Measurements from ENCODE around the gene IFT22. TPM values are rescaled to one million over a fixed set of nuclear protein-coding genes. Genes with fewer than 3 reads are reported as not detected.

The IFT22 gene
- polyA plus RNA-seq, 1 of the 3 experiments (the other 2 are of a cell fraction): 66.7 TPM

DNA sequence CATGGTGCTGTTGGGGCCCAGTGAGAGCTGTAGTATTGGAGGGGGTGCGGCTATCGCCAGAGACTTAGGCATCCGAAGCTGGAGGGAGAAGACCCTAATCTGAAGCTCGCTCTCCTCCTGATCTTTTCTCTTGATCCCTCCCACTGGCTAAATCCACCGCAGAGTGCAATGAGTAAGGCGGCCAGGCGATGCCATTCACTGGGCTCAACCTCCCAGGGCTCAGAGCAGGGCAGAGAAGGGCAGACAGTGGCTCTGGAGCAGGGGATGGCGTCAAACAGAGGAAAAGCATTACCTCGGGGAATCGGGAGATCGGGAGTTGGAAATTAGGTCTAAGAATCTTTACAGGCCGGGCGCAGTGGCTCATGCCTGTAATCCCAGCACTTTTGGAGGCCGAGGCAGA lies 18.8 kb upstream of the IFT22 start:
- Histone ChIP-seq H3F3A (replicated peaks; ENCODE audit: insufficient read depth) (no peaks in the 10 kb centered on the region), H4K20me1 (ENCODE audit: insufficient read depth) (no peaks in the 10 kb centered on the region), H3K9ac (no peak overlapping the region), H3K4me1 (ENCODE audit: control insufficient read depth in 1 of 2, insufficient read depth in 2 of 2, low read depth in 1 of 2, low read length in 1 of 2) (no peaks in the 10 kb centered on the region), H3K79me2 (ENCODE audit: insufficient read depth) (no peaks in the 10 kb centered on the region), H2AFZ (ENCODE audit: low read depth) (no peak overlapping the region), H3K4me2 (no peak overlapping the region), H3K9me2 (no peaks in the 10 kb centered on the region), H3K9me3 (no peaks in the 10 kb centered on the region), H3K36me3 (replicated peaks in 1 of 2; ENCODE audit: control insufficient read depth in 1 of 2, insufficient read depth in 2 of 2, low read length in 1 of 2) (no peaks in the 10 kb centered on the region), H3K4me3 (ENCODE audit: low read depth in 2 of 2, low read length in 1 of 2) (no peak overlapping the region), H3K27me3 (ENCODE audit: insufficient read depth) (peaks cover 14% of the 10 kb centered on the region; the same call in 1 of the 2 replicates), H3K27ac (ENCODE audit: low read depth in 2 of 2, low read length in 1 of 2) (no peak overlapping the region)
- no peak for DNase-seq
- WGBS (ENCODE audit: low lambda C conversion rate): 78% methylated on average over 14 of the region's 14 CpGs
- ChIA-PET POLR2A (no interaction called here), CTCF (interaction anchor here (1.0 to 4.4 kb wide), 6 partner anchors 11 to 168 kb away, joined by 3 to 22 read pairs (median 4); partner anchors contain the start of genes COL26A1 and IFT22)
- no peak for TF ChIP-seq FOXM1 (IDR thresholded peaks at IDR 0.05; ENCODE audit: low read depth)

- Histone ChIP-seq H2AFZ (ENCODE audit: low read depth) (no peak overlapping the region), H3K4me1 (ENCODE audit: control insufficient read depth in 1 of 2, insufficient read depth in 2 of 2, low read depth in 1 of 2, low read length in 1 of 2) (peaks cover 0 to 3% of the 10 kb centered on the region in 2 experiments; a peak in 1 of 4 replicates), H3K27ac (ENCODE audit: low read depth in 2 of 2, low read length in 1 of 2) (no peak overlapping the region), H3K4me3 (ENCODE audit: low read depth in 2 of 2, low read length in 1 of 2) (no peak overlapping the region), H3K9me2 (no peaks in the 10 kb centered on the region), H3K9me3 (no peaks in the 10 kb centered on the region), H4K20me1 (ENCODE audit: insufficient read depth) (no peaks in the 10 kb centered on the region), H3K27me3 (ENCODE audit: insufficient read depth) (peaks cover 7% of the 10 kb centered on the region; the same call in 1 of the 2 replicates), H3F3A (replicated peaks; ENCODE audit: insufficient read depth) (no peaks in the 10 kb centered on the region), H3K9ac (no peak overlapping the region), H3K79me2 (ENCODE audit: insufficient read depth) (no peaks in the 10 kb centered on the region), H3K36me3 (replicated peaks in 1 of 2; ENCODE audit: control insufficient read depth in 1 of 2, insufficient read depth in 2 of 2, low read length in 1 of 2) (no peaks in the 10 kb centered on the region), H3K4me2 (no peak overlapping the region)
- peak; percentile 10 for DNase-seq
- WGBS (ENCODE audit: low lambda C conversion rate): 71% methylated on average over 5 of the region's 5 CpGs
- CTCF ChIA-PET: interaction anchor here (1.2 to 2.7 kb wide), 3 partner anchors 10 to 107 kb away, joined by 3 to 11 read pairs (median 3); no protein-coding TSS in a partner anchor
- POLR2A ChIA-PET: no interaction called here
- no peak for TF ChIP-seq CTCF (IDR thresholded peaks at IDR 0.05)
- no peak for TF ChIP-seq GABPA (IDR thresholded peaks at IDR 0.05; ENCODE audit: low read depth)
- TF ChIP-seq TEAD4 (IDR thresholded peaks at IDR 0.05; ENCODE audit: borderline replicate concordance, insufficient read depth): no peak
- no peak for TF ChIP-seq FOXJ3 (CRISPR knock-in tag; IDR thresholded peaks at IDR 0.05)
These were observed 12.3 kb upstream of the IFT22 start for GRCh38 chr7:101333912-101334311.

DNA sequence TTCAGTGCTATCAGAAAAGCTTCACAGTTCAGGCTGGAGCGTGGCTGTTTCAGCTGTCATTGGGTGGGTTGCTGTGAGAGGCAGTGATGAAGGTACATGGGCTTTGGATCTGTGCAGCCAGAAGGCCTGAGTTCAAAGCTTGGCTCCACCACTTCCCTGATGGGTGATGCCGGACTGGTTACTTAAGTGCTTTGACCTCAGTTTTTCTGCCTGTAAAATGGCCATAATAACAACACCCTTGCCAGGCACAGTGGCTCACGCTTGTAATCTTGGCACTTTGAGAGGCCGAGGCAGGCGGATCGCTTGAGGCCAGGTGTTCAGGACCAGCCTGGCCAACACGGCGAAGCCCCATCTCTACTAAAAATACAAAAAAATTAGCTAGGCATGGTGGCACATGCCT lies 10.4 kb upstream of the IFT22 start:
- no peak overlapping the region for H3K27ac ChIP-seq (ENCODE audit: low read depth in 2 of 2, low read length in 1 of 2)
- TF ChIP-seq MAX (IDR thresholded peaks at IDR 0.05; ENCODE audit: low read depth): no peak
- TF ChIP-seq GATA2 (CRISPR knock-in tag; IDR thresholded peaks at IDR 0.05): no peak
- TF ChIP-seq CHD2 (IDR thresholded peaks at IDR 0.05; ENCODE audit: low read length, partially characterized antibody): no peak
- TF ChIP-seq, protein P1, sequence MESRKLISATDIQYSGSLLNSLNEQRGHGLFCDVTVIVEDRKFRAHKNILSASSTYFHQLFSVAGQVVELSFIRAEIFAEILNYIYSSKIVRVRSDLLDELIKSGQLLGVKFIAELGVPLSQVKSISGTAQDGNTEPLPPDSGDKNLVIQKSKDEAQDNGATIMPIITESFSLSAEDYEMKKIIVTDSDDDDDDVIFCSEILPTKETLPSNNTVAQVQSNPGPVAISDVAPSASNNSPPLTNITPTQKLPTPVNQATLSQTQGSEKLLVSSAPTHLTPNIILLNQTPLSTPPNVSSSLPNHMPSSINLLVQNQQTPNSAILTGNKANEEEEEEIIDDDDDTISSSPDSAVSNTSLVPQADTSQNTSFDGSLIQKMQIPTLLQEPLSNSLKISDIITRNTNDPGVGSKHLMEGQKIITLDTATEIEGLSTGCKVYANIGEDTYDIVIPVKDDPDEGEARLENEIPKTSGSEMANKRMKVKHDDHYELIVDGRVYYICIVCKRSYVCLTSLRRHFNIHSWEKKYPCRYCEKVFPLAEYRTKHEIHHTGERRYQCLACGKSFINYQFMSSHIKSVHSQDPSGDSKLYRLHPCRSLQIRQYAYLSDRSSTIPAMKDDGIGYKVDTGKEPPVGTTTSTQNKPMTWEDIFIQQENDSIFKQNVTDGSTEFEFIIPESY (IDR thresholded peaks at IDR 0.05; ENCODE audit: borderline replicate concordance, low read depth): no peak
- no peak for TF ChIP-seq YY1 (IDR thresholded peaks at IDR 0.05; ENCODE audit: low read depth)
- no peak for TF ChIP-seq SIN3A (IDR thresholded peaks at IDR 0.05; ENCODE audit: borderline replicate concordance, low read depth, low read length)
- TF ChIP-seq NFIC (IDR thresholded peaks at IDR 0.05; ENCODE audit: borderline replicate concordance): no peak
- TF ChIP-seq, protein P2, sequence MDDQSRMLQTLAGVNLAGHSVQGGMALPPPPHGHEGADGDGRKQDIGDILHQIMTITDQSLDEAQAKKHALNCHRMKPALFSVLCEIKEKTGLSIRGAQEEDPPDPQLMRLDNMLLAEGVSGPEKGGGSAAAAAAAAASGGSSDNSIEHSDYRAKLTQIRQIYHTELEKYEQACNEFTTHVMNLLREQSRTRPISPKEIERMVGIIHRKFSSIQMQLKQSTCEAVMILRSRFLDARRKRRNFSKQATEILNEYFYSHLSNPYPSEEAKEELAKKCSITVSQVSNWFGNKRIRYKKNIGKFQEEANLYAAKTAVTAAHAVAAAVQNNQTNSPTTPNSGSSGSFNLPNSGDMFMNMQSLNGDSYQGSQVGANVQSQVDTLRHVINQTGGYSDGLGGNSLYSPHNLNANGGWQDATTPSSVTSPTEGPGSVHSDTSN (IDR thresholded peaks at IDR 0.05): no peak
- no peak for TF ChIP-seq IRF3 (IDR thresholded peaks at IDR 0.05; ENCODE audit: low read depth, low read length)
- TF ChIP-seq RCOR1 (IDR thresholded peaks at IDR 0.05; ENCODE audit: low read length): no peak
- TF ChIP-seq POLR2AphosphoS5 (IDR thresholded peaks at IDR 0.05; ENCODE audit: low read depth, low read length): no peak

More for the DNA sequence above, 10.4 kb upstream of the IFT22 start:
- Histone ChIP-seq H3K4me1 (ENCODE audit: control insufficient read depth in 1 of 2, insufficient read depth in 2 of 2, low read depth in 1 of 2, low read length in 1 of 2) (peaks cover 0 to 3% of the 10 kb centered on the region in 2 experiments; a peak in 1 of 4 replicates), H3K27me3 (ENCODE audit: insufficient read depth) (peaks cover 7% of the 10 kb centered on the region; the same call in 1 of the 2 replicates), H3K79me2 (ENCODE audit: insufficient read depth) (no peaks in the 10 kb centered on the region), H3F3A (replicated peaks; ENCODE audit: insufficient read depth) (no peaks in the 10 kb centered on the region), H3K9me3 (no peaks in the 10 kb centered on the region), H4K20me1 (ENCODE audit: insufficient read depth) (no peaks in the 10 kb centered on the region), H3K9ac (no peak overlapping the region), H3K4me3 (ENCODE audit: low read depth in 2 of 2, low read length in 1 of 2) (no peak overlapping the region), H3K36me3 (replicated peaks in 1 of 2; ENCODE audit: control insufficient read depth in 1 of 2, insufficient read depth in 2 of 2, low read length in 1 of 2) (no peaks in the 10 kb centered on the region), H3K9me2 (no peaks in the 10 kb centered on the region), H2AFZ (ENCODE audit: low read depth) (no peak overlapping the region), H3K4me2 (no peak overlapping the region)
- no peak for DNase-seq
- CTCF ChIA-PET: interaction anchor here (1.1 to 2.7 kb wide), 2 partner anchors 10 to 17 kb away, joined by 3 to 11 read pairs; no protein-coding TSS in a partner anchor
- POLR2A ChIA-PET: no interaction called here
- 90% methylated on average over 8 of the region's 8 CpGs for WGBS (ENCODE audit: low lambda C conversion rate)

All from SK-N-SH (cell line).